HG02840 (cell line): ENCODE results near the gene WNT3A.

Source experiments
- ATAC-seq: cut with Tn5 transposase; IDR thresholded peaks from one replicate; pipeline ENCODE4 v1.9.1; 2021; ENCODE audit warnings: mild to moderate bottlenecking, moderate library complexity, moderate number of reproducible peaks; ENCODE audit not compliant: unreplicated experiment, low FRiP score

Gene WNT3A

DNA sequence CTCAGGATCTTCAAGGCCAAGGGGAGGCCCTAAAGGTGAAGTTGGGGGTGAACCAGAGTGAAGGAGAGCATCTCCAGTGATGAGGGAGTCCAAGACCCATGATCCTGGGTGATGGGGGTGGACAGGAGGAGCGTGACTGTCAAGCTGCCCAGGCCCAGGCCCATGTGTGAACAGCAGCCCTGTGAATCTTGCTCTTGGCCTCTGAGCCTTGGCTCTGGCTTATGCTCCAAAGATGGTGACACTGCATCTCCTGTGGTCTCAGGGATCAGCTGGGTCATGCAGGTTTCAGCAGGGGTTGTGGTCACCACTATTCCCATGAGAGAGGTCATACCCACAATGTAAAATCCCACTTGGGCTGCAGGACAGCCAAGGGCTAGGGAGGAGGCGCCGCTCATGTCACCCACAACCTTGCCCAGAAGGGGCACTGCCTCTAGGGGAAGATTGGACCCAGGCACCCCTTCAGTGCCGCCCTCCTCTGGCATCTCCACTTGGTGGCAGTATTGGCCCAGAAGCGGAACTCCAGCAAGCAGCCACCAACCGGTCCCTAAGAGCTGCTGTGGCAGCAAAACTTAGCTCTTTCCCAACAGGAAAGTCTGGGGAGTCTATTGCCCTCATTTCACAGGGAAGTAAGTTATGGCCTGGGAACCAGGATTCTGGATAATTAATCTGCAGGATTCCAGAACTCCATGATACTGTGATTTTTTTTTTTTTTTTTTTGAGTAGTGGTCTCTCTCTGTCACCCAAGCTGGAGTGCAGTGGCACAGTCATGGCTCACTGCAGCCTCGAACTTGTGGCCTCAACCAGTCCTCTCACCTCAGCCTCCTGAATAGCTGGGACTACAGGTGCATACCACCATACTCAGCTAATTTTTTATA lies 7.5 kb upstream of the WNT3A start:
- ATAC-seq: no peak

- ATAC-seq: no peak
Observed at GRCh38 chr1:228000416-228000815, 6.4 kb upstream of the WNT3A start.

DNA sequence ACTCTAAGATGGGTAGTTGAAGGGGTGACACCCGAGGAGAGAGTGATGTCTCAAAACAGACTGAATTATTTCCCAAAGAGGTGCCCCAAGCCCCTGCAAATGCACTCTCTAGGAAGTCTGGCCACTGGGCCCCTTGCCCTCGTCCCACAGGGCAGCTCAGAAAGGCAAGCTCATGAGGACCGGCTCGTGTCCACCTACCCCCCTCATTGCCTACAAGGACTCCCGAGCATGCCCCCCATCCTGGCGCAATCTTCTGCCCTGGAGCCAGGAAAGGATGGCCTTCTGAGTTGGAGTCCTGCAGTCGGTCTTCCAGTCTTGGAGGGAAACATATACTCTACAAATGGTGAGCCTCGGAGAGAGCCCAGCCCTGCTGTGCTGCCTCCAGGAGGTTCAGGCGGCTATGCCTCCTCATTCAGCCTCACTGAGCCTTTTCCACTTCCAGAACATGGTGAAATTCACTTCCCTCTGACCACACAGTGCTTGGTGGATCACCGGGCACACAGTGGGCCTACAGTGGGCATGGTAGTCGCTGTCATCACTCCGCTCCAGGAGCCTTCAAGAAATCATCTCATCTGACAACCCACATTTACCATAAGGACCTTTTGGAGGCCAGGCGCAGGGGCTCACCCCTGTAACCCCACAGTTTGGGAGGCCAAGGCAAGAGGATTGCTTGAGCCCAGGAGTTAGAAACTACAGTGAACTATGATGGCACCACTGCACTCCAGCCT lies 5.8 kb upstream of the WNT3A start:
- ATAC-seq: no peak

DNA sequence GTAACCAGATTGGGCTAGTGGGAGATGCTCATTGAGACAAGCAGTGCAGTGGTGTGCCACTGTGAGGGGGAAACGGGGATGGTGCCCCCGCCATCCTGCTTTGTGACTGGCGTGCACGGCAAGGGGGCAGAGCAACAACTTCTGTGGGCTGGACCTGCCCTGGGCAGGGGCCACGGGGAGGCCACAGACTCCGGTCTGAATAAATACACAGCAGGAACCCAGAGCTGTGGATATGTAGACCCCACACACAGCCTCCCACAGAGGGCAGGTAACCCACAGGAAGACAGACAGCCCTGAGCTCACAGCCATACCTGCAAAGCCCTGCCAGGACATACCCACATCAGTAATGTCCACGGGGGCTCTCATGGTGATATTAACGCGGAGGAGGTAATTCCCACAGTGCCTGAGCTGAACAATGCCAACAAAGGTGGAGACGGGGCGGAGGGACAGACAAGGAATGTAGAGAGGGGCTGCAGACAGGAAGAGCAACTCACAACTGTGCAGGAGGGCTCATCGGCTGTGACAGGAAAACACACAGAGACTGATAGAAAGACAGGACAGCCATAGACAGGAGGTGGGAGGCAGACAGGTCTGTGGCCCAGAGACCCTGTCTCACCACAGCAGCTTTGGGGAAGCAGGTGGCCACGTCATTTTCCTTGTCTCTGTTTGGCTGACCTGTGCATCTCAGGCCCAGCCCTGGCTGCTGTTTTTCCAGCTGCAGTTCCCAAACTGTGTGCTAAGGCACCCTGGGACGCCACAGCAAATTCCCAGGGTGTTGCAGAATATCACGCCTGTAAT lies 4.9 kb upstream of the WNT3A start:
- no peak for ATAC-seq

DNA sequence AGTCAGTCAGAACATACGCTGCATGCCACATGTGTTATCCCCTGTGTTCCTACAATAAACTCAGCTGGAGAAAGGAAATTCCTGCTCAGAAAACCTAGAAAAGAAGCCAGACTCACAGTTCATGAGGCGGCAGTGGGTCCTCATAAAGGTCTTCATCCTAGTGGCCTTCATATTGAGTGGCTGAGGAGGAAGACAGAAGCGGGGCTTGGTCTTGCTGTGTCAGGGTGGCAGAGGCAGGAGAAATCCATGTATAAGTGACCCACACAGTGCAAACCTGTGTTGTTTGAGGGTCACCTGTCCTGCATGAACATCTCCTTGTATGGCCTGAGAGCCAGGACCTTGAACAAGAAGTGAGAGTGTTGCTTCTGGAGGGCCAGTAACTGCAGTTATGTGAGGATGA lies 4.0 kb upstream of the WNT3A start:
- ATAC-seq: no peak

- ATAC-seq: no peak
Observed at GRCh38 chr1:228003461-228004330, 3.1 kb upstream of the WNT3A start.

DNA sequence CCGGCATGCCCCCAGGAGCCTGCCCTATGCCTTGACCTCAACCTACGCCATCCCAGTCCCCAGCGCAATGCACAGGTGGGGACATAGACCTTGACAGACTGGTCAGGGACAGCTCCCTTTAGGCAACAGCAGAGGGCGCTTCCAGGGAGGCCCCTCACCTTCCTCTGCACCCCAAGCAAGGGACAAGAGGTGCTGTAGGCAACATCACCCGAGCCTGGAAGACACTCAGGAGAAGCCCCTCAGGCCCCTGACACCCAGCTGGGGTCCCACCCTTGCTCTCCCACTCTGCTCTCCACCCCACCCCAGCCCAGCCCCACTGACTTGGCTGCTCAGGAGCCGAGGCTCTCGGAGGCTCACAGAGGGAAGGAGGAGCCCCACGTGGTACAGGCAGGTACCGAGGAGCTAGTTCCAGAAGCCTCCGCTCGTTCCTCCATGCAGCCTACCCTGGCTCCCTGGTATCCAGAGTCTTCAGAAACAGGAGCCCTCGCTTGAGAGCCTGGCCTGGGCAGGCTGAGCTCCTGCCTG lies 2.4 kb upstream of the WNT3A start:
- no peak for ATAC-seq

GRCh38 chr1:228004856-228005462 lies 1.8 kb upstream of the WNT3A start:
- ATAC-seq: no peak

DNA sequence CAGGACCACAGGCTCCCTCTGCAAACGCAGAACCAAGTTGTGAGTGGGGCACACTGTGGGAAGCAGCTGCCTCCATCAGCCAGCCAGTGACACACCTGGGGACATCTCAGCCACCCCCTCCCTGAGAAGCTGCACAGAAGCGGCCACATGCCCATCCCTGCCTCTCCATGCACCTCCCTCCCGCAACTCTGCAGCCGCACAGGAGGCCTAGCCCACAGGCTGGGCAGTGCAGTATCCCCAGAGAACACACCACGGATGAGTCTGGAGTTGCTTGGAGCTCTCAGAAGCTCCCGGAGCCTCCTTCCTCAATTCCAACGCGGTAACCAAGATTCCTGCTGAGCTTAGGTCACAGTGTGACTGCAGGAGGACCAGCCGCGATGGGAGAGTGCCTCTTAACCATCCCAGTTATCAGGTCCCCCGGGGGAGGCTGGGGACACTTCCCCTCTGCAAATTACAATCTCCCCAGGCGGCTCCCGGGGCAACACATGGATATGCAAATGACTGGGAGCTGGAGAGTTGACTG lies 1.2 kb upstream of the WNT3A start:
- no peak for ATAC-seq

DNA sequence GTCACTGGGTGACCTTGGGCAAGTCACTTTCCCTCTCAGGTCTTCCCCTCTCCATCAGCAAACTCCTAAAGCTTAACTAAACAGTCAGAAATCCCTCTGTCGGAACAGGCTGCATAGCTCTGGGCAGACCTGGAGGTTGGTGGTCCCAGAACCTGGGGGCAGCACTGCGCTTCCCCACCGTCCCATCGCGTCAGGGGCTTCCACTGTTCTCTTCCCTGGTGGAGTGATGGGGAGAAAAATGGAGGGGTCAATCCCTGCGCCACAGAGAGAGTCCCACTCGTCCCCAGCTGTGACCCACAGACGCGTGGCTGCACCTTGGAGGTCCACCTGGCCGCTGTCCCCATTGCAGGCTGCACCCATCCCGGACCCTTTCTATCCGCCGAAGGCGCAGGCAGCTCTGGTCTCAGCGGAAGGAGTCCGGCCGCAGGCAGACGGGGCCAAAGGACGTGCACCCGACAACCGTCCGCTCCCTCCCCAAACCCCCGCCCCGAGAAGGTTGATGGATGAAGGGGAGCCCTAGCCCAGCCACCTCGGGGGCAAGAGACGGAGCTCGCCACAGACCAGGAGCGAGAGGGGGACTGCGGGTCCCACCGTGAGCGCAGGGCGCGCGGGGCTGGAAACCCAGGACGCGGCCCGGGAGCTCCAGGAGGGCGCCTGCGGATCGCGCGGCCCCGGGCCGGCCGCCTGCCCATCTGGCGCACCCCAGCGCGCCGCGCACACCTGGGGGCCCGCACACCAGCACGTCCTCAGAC lies 588 bp upstream of the WNT3A start:
- ATAC-seq: no peak

DNA sequence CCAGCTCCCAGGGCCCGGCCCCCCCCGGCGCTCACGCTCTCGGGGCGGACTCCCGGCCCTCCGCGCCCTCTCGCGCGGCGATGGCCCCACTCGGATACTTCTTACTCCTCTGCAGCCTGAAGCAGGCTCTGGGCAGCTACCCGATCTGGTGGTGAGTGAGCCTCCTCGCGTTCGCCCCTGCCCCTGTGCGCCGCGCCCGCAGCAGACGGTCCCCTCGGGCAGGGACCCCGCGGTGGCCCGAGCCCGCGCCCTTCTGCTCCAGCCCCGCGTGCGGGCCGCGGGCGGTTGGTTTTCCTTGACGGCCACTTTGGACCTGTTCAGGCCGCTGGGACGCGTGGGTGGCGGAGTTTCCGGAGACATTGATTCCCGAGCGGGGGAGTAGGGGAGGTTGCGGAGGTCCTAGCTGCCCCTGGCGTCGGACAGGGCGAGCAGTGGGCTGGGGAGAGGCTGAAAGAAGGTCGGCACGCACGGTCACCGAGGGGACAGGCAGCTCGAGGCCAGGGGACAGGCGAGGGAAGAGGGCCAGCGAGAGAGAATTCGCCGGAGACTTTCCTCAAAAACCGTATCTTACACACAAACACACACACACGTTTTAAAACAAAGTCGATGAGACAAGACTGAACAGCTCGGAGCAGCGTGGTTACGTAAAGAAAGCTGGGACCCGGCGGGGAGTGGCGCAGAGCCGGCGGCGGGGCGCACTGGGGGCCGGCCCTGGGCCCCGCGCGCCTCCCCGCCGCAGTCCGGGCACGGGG lies 427 bp downstream of the WNT3A start:
- ATAC-seq: no peak

- ATAC-seq: no peak
Observed at GRCh38 chr1:228007801-228008341, 1.1 kb downstream of the WNT3A start.

DNA sequence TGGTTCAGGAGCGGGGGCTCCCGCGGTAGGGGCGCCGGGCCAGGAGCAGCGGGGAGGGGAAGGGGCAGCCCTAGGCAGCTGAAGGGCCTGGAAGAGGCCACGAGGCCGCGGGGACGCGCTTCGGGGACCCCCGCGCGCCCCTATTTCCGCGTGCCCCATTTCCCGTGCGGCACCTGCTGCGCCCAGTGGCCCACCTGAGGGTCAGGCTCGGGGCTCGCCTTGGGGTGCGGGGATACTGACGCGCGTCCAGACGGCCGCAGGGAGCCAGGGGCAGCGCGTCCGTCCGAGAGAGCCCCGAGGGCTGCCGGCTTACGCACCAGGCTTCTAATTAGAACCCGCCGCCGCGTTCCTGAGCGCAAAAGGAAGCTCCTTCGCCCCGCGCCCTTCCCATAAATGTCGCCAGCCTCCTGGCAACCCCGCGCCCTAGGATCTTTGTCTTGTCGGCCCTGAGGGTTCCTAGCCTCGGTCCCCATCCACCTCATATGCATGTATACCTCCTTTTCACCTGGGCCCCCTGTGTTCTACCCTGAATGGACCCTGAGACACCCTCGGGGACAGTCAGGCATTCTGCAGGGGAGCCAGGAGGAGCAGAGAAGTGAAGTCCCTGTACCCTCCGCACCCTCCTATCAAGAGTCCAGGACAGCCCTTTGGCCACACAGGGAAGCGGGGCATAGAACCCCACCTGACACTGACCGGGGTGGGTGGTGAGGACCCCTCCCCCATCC lies 1.8 kb downstream of the WNT3A start:
- no peak for ATAC-seq

DNA sequence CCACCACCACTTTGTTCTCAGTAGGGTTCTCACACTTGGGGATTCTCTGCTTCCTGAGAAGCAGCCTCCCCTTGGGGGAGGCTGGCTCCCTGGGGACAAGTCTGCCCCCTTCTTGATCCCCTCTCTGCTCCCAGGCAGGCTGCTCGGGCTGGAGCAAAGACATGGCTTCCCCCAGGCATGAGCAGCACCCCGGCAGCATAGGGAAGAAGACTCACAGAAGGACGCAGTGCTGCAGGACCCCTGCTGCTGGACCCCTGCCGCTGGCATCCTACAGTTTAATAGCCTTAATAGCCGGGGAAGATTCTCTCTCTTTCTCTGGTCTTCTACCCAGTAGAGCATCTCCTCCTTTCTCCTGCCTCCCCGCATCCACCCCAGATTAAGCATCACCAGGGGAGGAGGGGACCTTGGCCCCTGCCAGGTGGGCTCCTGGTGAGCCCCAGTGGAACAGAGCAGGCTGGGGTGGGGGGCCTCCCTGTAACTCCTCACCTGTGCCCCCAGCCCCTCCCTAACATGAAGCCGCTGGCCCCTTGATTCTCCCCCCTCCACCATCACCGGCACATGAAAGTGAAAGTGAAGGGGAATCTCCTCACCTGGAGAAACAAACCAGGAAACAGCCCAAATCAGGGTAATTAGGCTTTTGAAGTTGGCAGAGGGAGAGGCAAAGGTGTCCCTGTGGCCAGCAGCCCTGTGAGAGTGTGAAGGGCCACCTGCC lies 2.5 kb downstream of the WNT3A start:
- no peak for ATAC-seq

DNA sequence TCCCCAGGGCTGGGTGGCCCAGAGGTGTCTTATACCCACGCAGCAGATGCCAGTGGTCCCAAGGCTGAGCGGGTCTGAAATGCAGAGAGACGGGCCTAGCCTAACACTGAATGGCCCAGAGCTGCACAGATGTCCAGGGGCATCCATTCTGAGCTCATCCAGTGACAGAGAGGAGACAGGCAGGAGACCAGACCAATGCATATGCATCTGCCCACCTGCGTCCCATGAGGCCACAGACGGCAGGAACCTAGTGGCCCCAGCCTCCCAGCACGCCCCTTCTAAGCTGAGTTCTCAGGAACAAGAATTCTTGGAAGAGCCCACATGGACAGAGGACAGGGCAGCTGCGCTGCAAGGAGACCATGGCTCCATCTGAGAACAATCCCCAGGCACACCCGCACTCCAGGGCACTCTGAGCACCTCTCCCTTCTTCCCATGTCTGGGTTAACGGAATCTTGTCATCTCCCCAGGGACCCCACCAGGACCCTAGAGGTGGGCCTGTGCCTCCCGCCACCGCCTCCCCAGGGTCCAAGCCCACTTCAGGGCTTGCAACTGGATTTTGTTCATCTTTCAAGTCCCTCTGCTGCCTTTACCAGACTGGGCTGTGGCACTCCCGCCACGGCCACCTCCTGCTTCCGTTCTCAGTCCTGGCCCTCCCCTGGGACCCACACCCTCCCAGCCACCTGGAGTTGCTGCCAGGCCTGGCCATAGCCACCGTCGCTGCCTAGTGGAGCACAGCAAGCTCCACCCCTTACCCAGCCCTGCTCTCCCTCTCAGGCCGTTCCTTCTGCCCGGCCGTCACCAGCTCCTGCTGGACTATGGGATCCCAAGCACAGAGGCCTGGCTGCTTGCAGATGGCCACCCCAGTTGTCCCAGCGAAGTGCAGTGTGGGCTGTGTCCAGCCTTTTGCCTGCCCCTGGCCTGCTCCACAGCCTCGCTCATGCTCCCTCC lies 3.3 kb downstream of the WNT3A start:
- no peak for ATAC-seq
